Fibroblast of lung (primary cell): ENCODE data around the gene IQGAP2. TPM values are rescaled to one million over a fixed set of nuclear protein-coding genes. Genes with fewer than 3 reads are reported as not detected.

Source experiments
- DNase-seq, 2 donors: peaks; one replicate each; pipeline versions ENCODE4 v3.0.0 to v3.0.0-alpha.2; 2010; ENCODE audit warnings: low read depth in 2 of 2
- H2AFZ ChIP-seq: 2 replicates; pipeline ENCODE4 v1.5.1; 2012; ENCODE audit warnings: low read length, control low read depth, inconsistent platforms
- H3K27ac ChIP-seq: 2 replicates; pipeline ENCODE4 v1.5.1; 2011; ENCODE audit warnings: low read length, control low read depth; ENCODE audit not compliant: insufficient read depth
- H3K27me3 ChIP-seq: 2 replicates; pipeline ENCODE4 v1.5.1; 2011; ENCODE audit warnings: mild to moderate bottlenecking, low read length; ENCODE audit not compliant: control insufficient read depth, insufficient read depth
- H3K36me3 ChIP-seq: 2 replicates; pipeline ENCODE4 v1.5.1; 2011; ENCODE audit warnings: low read length; ENCODE audit not compliant: control insufficient read depth, insufficient read depth
- H3K4me1 ChIP-seq: 2 replicates; pipeline ENCODE4 v1.5.1; 2011; ENCODE audit warnings: low read length; ENCODE audit not compliant: control insufficient read depth, insufficient read depth; ENCODE audit errors: extremely low read depth
- H3K4me2 ChIP-seq: 2 replicates; pipeline ENCODE4 v1.5.1; 2011; ENCODE audit warnings: low read length, control low read depth; ENCODE audit not compliant: insufficient read depth; ENCODE audit errors: extremely low read depth
- H3K4me3 ChIP-seq, 4 experiments: fragments of 200-600 bp in 1 of 4; sonication (generic) in 1 of 4; replicated peaks in 1 of 4; 2 replicates each; pipeline ENCODE4 v1.5.1; 2011 to 2016; ENCODE audit warnings: low read length in 4 of 4, low read depth in 3 of 4, mild to moderate bottlenecking in 3 of 4, control low read depth in 2 of 4, inconsistent platforms in 1 of 4, mixed read lengths in 1 of 4; ENCODE audit not compliant: insufficient read depth in 1 of 4; ENCODE audit errors: control extremely low read depth in 1 of 4
- H3K79me2 ChIP-seq: 2 replicates; pipeline ENCODE4 v1.5.1; 2012; ENCODE audit warnings: mild to moderate bottlenecking, low read length, inconsistent platforms; ENCODE audit not compliant: control insufficient read depth, insufficient read depth
- H3K9ac ChIP-seq: 2 replicates; pipeline ENCODE4 v1.5.1; 2011; ENCODE audit warnings: mild to moderate bottlenecking, low read length, control low read depth; ENCODE audit not compliant: insufficient read depth
- H3K9me3 ChIP-seq: 2 replicates; pipeline ENCODE4 v1.5.1; 2012; ENCODE audit warnings: low read depth, low read length; ENCODE audit not compliant: control insufficient read depth, insufficient read depth
- H4K20me1 ChIP-seq: 2 replicates; pipeline ENCODE4 v1.5.1; 2011; ENCODE audit warnings: low read length; ENCODE audit not compliant: control insufficient read depth, insufficient read depth; ENCODE audit errors: extremely low read depth
- EZH2 ChIP-seq: IDR thresholded peaks from 2 replicates; pipeline ENCODE4 v1.5.1; 2012; ENCODE audit warnings: low read length, control low read depth, mild to moderate bottlenecking; ENCODE audit errors: missing control alignments
- polyA plus RNA-seq, 2 donors: library from polyadenylated mRNA; depleted of rRNA in 1 of 2; stranded (reverse) in 1 of 2; unstranded in 1 of 2; fragments of >200 nt; gene quantifications; 2 replicates each; pipeline ENCODE4 v1.2.1, GENCODE V29; 2011 to 2012; ENCODE audit warnings: missing spikeins in 1 of 2
- total RNA-seq: library from RNA; depleted of rRNA; stranded (reverse); fragments of >200 nt; gene quantifications from 2 replicates; pipeline ENCODE4 v1.2.1, GENCODE V29; 2014
- TF ChIP-seq, protein P1 (sequence below), 2 donors: IDR thresholded peaks in 1 of 2; conservative IDR thresholded peaks in 1 of 2; 1 replicate in 1 of 2; 2 replicates in 1 of 2; pipeline ENCODE4 v1.5.1; 2011 to 2012; ENCODE audit warnings: low read length in 2 of 2, control low read depth in 1 of 2, inconsistent platforms in 1 of 2, low read depth in 1 of 2, mild to moderate bottlenecking in 1 of 2

The IQGAP2 gene
- total and polyA plus RNA-seq, 2 donors (not counting 1 experiment from before 2014, with no cell fraction given) = 5.1 to 7.9 TPM

GRCh38 chr5:76450054-76450453 lies 47.0 kb downstream of the IQGAP2 start:
- no peak overlapping the region for H2AFZ ChIP-seq
- TF ChIP-seq, protein P1, sequence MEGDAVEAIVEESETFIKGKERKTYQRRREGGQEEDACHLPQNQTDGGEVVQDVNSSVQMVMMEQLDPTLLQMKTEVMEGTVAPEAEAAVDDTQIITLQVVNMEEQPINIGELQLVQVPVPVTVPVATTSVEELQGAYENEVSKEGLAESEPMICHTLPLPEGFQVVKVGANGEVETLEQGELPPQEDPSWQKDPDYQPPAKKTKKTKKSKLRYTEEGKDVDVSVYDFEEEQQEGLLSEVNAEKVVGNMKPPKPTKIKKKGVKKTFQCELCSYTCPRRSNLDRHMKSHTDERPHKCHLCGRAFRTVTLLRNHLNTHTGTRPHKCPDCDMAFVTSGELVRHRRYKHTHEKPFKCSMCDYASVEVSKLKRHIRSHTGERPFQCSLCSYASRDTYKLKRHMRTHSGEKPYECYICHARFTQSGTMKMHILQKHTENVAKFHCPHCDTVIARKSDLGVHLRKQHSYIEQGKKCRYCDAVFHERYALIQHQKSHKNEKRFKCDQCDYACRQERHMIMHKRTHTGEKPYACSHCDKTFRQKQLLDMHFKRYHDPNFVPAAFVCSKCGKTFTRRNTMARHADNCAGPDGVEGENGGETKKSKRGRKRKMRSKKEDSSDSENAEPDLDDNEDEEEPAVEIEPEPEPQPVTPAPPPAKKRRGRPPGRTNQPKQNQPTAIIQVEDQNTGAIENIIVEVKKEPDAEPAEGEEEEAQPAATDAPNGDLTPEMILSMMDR (conservative IDR thresholded peaks at IDR 0.05 in 1 of 2, IDR thresholded peaks at IDR 0.05 in 1 of 2; ENCODE audit: low read depth in 1 of 2, low read length in 2 of 2) = no peak
- TF ChIP-seq EZH2 = no peak
- no peaks in the 10 kb centered on the region for H3K27me3 ChIP-seq
- no peaks in the 10 kb centered on the region for H3K79me2 ChIP-seq
- DNase-seq = no peak
- no peak overlapping the region for H3K27ac ChIP-seq
- H3K4me1 ChIP-seq = no peaks in the 10 kb centered on the region
- no peak overlapping the region for H3K4me2 ChIP-seq
- no peaks in the 10 kb centered on the region for H3K36me3 ChIP-seq
- no peak overlapping the region for H3K9ac ChIP-seq
- no peaks in the 10 kb centered on the region for H3K9me3 ChIP-seq
- H3K4me3 ChIP-seq = no peak overlapping the region
- no peaks in the 10 kb centered on the region for H4K20me1 ChIP-seq

- Histone ChIP-seq H3K27me3 (no peaks in the 10 kb centered on the region), H3K4me1 (no peaks in the 10 kb centered on the region), H3K27ac (no peak overlapping the region), H2AFZ (no peak overlapping the region), H3K4me3 (no peak overlapping the region), H3K36me3 (no peaks in the 10 kb centered on the region), H3K79me2 (no peaks in the 10 kb centered on the region), H3K9me3 (no peaks in the 10 kb centered on the region), H3K9ac (no peak overlapping the region), H4K20me1 (no peaks in the 10 kb centered on the region), H3K4me2 (no peak overlapping the region)
- DNase-seq = no peak
- TF ChIP-seq, protein P1 (conservative IDR thresholded peaks at IDR 0.05 in 1 of 2, IDR thresholded peaks at IDR 0.05 in 1 of 2; ENCODE audit: low read depth in 1 of 2, low read length in 2 of 2) = no peak
- no peak for TF ChIP-seq EZH2
Measured at GRCh38 chr5:76451031-76451701, 48.1 kb downstream of the IQGAP2 start.

DNA sequence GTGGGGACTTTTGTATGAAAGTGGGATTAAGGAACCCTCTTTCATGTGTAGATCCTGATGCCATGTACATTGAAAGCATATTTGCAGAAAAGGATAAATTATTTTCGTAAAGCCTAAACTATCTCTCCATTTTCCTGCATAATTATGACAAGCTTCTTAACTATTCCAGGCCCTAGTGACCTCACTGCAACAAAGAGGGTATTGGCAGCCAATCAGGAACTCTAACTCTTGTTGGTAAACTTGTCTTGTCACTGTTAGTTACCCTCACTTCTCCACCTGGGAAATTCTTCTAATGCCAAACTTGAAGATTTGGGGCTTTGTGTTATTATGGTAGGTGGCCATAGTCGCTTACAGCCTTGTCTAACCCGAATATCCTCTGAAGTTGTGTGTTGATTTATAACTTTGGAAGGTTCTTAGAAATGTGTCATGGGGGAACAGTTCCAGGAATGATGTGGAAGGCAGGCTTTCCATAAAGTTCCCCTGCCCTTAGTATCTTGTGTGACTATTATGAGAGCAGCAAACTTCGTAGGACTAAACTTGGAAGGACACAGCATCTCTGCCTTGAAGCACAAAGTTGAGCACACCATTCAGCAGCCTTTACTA lies 52.5 kb downstream of the IQGAP2 start:
- no peaks in the 10 kb centered on the region for H3K27me3 ChIP-seq
- H2AFZ ChIP-seq = no peak overlapping the region
- H3K4me3 ChIP-seq = no peak overlapping the region
- no peak overlapping the region for H3K9ac ChIP-seq
- TF ChIP-seq, protein P1 (conservative IDR thresholded peaks at IDR 0.05 in 1 of 2, IDR thresholded peaks at IDR 0.05 in 1 of 2; ENCODE audit: low read depth in 1 of 2, low read length in 2 of 2) = no peak
- TF ChIP-seq EZH2 = no peak
- no peaks in the 10 kb centered on the region for H3K4me1 ChIP-seq
- no peaks in the 10 kb centered on the region for H3K9me3 ChIP-seq
- H3K4me2 ChIP-seq = no peak overlapping the region
- DNase-seq = peak in 1 of 2 donors; percentile 11
- H3K27ac ChIP-seq = no peak overlapping the region
- no peaks in the 10 kb centered on the region for H4K20me1 ChIP-seq
- no peaks in the 10 kb centered on the region for H3K36me3 ChIP-seq
- no peaks in the 10 kb centered on the region for H3K79me2 ChIP-seq
